GM19467 (cell line): ENCODE results near the gene CRYGC.

ENCODE experiments used
- ATAC-seq: cut with Tn5 transposase; IDR thresholded peaks from one replicate; pipeline ENCODE4 v1.9.1; 2021; ENCODE audit warnings: mild to moderate bottlenecking, moderate library complexity; ENCODE audit not compliant: unreplicated experiment

CRYGC gene, protein sequence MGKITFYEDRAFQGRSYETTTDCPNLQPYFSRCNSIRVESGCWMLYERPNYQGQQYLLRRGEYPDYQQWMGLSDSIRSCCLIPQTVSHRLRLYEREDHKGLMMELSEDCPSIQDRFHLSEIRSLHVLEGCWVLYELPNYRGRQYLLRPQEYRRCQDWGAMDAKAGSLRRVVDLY

DNA sequence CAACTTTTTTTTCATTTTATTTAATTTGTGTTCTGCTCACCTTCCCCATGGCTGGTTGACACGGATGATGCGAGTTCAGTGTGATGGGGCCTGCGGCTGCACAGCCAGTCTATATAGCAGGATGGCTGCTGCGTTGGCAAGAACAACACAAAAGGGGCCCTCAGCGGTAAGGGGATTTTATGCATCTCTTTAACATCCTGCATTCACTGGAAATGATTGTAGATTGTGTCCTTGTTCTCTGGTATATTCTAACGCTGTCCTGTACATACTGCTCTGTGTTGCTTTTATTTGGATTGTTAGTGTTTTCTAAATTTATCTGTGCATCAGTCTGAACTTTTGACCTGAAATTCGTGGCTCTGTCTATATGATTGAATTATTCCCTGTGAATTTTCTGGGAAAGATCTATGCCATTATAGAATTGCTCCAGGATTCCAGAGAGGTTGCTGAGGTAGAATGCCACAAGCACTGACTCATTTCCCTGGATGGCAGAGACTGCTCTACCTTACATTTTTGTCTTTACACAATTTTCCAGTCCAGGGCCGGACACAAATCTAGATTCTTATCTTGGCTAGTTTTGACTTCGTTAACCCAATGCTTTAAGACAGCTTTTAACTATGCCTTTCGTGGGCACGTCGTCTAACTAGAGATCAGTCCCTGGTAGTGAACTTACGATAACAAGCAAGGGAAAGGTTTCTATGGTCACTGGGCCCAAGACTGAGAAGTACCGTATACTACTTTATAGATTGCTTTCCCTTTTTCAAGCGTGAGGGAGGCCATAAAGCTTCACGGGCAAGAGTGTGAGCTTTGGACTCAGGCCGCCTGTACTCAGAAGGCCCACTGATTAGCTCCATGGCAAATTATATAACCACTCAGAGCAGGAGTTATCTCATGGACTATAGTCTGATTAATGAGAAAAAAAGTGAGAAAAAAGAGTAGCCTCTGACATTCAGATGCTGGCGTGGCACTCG is at the start of gene CRYGC:
Gene CRYGC (minus strand): TSS at position 85 of the 968 bp plus-strand sequence. CDS start 36 bp downstream, at position 49.
- ATAC-seq, result no peak

DNA sequence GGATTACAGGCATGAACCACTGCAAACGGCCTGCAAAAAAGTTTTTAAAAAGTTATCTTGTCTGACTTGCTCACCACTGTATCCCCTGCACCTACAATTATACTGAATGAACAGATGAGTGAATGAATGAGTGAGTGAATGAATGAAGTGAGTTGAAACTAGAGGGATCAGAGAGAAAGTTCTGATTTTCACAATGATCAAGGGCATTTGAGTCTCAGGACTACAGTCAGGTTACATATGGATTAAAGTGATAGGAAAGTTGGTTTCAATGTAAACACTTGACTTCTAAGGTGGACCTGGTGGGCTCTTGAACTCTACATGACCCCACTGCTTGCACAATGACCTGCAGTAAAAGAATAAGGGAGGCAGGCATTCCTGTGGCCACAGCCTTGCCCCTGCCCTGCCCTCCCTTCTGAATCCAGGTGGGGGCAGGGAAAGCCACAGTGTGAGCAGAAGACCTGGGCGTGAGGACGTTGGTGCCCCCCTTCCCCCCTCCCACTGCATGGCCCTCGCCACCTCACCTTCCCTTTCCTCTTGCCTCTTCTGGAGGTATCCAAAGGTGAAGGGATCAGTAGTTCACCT is 49.5 kb upstream of the CRYGC start:
- no peak for ATAC-seq

DNA sequence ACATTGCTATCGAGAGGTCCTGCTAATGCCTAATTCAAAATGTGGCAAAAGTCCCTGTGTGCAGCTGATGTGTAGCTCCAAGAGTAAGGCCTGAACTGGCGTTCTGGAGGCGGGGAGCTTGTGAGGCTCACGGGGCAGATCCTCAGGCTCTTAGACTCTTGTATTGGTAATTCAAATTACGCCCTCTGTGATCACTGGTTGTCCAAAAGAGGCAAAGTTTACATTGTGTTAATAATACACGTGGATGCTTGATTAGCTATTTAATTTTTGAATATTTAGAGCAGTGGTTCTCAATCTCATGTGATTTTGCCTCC is 46.2 kb upstream of the CRYGC start:
- no peak for ATAC-seq

DNA sequence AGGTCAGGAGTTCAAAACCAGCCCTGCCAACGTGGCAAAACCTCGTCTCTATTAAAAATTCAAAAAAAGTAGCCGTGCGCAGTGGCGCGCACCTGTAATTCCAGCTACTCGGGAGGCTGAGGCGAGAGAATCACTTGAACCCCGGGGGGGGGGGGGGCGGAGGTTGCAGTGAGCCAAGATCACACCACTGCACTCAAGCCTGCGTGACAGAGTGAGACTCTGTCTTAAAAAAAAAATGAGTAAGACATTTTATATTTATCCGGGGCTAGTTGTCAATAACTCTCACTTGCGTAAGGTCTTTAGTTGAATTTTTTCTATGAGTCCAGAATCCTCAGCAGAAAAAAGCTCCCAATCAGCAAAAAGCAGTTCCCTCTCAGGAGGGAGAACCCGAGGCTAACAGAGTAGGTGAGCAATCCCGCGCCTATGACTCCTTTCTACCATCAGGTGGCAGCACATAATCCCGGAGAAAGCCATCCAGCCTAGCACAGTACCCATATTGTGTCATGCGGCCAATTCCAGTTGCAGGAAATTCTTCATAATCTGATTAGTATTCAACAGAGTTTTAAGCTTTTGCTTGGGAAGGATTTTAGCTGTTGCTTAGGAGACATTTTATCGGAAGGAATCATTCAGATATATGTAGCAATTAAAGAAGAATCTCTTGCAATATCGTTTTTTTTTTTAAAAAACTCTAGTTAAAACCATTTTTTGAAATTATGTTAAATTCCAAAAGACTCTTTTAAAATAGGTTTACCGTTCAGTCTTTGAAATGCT is 45.6 kb upstream of the CRYGC start:
- ATAC-seq, result peak; percentile 99

DNA sequence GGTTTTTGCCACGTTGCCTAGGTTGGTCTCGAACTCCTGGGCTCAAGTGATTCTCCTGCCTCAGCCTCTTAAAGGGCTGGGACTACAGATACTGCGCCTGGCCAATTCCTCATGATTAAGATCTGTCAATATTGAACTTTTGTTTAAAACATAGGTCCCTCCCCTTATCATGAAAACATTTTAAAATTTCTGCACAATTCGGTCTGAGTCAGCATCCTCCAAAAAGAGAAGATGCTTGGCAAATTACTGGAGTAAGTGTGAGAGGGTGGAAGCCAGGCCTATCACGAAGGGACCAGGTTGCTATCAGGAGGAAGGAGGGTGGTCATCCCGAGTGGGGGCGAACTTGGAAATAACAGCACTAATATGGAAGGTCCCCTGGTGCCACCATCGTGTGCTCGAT is 44.5 kb upstream of the CRYGC start:
- ATAC-seq, result no peak

DNA sequence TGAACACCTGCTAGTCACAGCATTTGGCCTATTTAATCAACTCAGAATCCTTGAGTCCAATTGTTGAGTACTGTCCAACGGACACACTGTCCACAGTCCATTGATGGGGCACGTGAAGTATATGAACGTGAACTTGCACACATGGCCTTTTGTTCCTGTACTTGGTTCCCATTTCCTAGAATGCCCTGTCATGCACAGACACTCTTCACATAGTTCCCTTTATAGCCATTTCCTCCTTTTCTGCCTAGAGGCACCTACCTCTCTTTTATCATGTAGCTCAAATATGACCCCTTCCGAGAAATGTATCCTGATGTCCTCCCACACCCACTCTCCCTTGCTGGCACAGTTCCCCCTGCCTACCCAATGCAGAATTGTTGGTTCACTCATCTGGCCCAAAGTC is 42.5 kb upstream of the CRYGC start:
- ATAC-seq, result no peak

DNA sequence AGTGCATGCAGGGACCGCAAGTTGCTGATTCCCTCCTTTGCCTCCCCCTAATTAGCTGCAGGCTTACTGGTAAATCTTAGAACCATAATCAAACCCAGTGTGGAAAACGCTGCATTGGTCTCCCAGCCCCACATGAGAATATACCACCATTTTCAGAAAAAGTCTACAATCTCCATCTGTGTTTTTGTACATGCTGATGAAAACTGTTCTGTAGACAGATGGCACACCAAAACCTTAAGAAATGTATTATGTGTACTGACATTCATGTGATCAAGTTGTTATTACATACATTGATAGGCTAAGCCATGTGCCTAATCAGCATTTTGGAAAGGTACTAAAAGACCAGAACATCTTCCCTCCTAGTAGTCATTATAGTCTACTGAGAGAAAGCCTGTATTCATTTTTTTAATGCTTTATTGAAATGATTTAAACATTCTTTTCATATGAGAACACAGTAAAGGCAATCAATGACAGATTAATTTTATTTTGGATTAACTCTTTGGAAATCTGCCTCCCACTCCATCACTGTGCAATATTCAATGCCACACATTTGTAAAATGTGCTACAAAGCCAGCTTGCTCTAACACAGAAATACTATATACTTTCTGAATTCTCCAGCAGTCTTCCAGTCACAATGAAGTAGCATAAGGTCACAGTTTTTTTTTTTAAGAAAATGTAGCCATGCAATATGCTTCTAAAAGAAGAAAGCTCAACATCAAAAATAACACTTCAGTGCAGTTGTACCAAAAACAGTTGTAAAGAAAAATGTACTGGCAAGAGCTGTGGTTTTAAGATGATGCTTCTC is 35.5 kb upstream of the CRYGC start:
- no peak for ATAC-seq

DNA sequence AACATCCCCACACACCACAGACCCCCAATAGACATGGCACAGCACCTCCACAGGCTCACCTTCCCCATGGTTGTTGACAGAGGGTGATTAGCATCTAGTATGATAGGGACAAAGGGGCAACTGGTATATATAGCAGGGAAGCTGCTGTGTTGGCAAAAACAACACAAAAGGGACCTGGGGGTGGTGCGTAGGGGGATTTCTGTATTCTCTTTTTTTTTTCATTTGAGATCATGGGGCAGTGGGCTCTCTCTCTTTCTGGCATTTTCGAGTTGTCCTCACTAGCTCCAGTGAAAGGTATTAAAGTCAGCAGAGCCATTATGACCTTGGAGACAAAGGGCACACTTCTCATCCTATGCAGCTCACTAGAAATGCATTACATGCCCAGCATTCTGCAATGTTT is 33.9 kb upstream of the CRYGC start, which contains the start of gene CRYGA:
Gene CRYGA (minus strand): TSS at position 101 of the 400 bp plus-strand sequence. CDS start 33 bp downstream, at position 68.
- no peak for ATAC-seq

DNA sequence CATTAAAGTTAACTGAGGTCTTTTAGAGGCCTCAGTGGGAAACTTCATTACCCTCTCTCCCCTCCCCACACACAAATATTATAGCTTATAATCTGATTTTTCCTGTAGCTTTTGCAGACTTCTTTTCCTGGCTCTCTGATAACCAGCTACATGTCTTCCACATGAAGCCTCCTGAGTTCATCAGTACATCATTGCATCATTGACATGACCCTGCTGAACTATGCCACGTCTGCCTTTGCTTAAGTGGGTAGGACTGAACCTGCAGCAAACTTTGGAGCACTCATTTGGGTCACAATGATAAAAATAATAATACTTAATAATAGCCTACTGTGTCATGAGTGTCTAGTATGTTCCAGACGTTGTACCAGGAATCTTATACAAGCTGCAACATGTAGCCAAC is 26.8 kb upstream of the CRYGC start:
- no peak for ATAC-seq

DNA sequence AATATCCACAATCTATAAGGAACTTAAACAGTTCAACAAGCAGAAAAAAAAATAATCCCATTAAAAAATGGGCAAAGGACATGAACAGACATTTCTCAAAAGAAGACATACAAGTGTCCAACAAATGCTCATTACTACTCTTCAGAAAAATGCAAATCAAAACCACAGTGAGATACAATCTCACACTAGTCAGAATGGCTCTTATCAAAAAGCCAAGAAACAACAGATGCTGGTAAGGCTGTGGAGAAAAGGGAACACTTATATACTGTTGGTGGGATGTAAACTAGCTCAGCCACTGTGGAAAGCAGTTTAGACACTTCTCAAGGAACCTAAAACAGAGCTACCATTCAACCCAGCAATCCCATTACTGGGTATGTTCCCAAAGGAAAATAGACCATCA is 23.5 kb upstream of the CRYGC start:
- ATAC-seq, result no peak

DNA sequence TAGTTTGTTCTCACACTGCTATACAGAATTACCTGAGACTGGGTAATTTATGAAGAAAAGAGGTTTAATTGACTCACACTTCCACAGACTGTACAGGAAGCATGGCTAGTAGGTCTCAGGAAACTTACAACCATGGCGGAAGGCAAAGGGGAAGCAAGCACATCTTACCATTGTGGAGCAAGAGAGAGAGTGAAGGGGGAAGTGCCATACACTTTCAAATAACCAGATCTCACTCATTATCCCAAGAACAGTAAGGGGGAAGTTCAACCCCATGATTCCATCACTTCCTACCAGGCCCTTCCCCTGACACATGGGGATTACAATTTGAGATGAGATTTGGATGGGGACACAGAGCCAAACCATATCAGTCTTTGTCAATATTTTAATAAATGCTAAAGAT is 21.3 kb upstream of the CRYGC start:
- no peak for ATAC-seq

DNA sequence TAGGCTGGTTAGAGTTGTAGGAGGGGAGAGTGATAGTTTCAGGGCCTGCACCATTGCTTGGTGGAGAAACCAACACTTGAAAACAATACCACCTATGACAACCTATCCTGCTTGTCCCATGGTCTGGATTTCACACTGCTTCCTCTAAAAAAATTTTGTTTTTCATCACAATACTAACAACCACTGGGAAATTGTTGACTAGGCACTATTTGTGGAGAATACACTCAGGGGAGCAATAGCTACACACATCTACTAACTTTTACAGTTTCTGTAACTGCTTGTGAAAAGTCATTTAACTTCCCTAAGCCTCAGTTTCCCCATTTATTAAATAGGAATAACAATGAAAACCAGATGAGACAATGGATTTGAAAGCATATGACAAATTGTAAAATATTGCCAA is 20.5 kb upstream of the CRYGC start:
- no peak for ATAC-seq

DNA sequence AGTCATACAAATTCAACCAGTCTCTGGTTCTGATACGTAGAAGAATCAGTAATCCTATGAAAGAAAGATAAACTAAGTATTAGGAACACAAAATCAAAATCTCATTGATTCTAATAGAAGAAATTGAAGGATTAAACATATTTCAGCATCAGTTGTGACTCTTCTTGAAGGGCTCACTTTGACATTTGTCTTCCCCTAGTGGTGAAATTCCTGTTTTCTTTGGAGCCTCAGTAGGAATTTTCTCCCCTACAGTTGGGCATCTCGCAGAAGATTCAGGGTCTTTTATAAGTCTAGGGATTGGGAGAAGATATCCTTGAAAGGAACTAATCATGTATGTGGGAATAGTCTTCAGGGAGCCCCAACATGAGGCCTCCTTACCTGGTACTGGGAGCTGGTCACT is 19.2 kb upstream of the CRYGC start:
- ATAC-seq, result no peak

DNA sequence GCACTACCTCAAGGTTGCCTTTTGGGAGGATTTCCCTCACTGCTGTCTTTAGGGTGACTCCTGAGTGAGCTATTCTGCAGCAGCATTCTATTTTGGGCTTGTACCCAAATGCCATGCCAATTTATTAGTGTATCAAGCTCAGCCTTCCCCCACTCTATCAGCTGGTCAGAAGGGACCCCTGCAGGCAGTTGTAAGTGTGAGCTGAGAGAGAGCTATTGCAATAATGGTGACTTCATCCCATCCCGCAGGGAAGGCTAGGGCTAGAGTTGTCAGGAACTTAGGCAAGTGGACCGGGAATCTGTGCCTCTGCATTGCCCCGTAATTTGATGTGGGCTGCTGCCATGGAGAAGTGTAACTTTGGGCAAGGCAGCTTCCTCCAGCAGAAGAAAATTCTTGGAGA is 18.1 kb upstream of the CRYGC start:
- no peak for ATAC-seq

DNA sequence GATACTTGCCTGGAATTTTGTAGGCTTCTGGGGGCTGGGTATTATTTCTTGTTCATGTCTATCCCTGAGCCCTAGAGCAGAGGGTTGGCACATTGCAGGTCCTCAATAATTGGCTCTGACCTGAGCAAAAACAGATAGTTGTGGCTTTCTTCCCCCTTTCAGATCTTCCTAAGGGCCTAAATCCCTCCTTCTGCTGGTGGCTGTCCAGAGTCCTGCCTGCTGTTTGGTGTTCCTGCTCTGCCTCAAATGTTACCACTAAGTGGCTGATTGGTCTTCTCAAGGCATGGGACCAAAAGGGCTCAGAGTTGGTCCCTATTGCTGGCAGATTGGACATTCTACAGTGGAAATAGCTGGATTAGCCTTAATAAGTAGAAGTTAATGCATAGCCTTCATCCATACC is 17.4 kb upstream of the CRYGC start:
- ATAC-seq, result no peak

DNA sequence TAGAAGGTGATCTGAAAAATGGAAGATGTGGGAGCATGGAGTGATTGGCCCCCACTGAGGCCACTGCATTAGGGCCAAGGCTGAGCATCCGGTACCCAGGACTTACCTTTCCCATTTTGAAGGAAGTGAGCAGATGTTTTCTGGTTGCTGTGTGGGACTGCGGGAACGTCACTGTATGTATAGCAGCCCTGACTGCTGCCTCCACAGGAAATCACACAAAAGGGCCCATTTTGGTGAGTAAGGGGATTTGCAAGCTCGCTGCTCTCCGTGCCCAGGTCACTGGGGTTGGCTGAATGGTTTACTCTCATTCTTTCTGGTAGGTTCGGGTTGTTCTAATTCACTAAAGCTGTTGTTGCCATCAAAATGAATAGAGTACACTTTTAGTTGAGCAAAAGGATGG is 16.4 kb upstream of the CRYGC start, which contains the start of gene CRYGB:
Gene CRYGB (minus strand): TSS at position 153 of the 400 bp plus-strand sequence. CDS start 38 bp downstream, at position 115.
- no peak for ATAC-seq

DNA sequence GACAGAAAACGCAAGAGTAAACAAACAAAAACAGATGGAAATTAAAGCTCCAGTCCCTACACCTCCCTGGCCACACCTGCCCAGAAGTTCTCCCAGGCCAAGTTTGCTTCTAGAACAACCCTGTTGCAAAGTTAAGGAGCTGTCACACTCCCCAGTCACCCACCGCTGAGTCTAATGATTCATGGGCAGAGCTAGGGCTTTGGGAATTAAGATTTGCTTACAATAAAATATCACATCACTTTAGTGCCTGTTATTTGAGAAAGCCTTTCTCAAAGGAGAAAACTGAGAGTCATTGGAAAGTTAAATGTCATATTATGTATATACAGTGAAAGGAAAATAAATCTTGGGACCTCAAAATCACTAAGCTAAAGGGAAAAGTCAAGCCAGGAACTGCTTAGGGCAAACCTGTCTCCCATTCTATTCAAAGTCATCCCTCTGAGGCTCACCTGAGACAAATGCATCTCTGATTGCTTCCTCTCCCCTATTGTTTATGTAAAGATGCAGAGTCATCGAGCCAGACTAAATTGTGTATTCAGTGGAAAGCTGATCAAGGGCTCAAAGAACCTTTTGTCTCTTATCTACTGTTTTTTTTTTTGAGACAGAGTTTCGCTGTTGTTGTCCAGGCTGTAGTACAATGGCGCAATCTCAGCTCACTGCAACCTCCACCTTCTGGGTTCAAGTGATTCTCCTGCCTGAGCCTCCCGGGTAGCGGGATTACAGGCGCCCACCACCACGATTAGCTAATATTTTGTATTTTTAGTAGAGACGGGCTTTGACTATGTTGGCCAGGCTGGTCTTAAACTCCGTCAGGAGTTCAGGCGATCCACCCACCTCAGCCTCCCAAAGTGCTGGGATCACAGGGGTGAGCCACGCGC is 13.5 kb upstream of the CRYGC start:
- no peak for ATAC-seq

DNA sequence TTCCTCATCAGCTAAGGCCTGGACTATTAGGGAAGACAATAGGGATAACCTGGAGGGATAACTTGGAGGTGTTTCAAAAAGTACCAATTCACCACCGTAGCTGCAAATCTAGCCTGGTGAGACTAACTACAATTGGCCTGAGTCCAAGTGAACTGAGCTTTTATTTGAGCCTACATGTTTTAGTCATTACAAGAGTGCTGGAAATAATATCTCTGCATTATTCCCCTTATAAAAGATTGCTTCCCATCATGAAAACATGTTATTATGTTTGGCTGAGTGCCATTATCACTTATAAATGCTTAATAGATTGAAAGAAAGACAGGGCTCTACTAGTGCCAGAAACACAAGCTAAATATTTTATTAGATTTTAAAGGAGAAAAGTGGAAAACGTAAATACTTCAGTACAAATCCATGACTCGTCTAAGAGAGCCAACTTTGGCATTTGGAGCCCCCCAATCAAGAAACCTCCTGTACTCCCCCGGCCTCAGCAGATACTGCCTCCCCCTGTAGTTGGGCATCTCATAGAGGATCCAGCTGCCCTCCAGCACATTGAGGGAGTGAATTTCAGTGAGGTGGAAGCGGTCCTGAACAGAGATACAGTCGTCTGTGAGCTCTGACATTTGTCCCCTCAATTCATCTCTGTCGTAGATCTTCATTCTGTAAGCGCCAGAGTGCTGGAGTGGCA is 12.8 kb upstream of the CRYGC start:
- no peak for ATAC-seq

DNA sequence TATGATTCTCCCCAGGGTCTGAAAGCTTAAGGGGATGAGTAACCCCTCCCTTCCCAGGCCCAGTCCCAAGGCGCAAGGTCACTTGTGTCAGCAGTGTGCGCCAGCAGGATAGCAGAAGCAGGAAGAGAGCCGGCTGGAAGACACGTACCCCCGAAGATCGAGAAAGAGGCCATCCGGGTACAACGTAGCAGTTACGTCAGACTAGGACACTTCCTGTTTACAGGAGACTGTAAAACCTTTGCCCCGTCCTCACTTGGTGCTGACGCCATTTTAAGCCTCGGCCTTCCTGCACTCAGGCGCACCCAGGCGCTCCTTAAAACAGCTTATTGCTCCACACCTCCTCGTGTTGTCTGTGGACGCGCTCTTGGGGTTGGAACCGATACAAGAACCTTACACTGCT is 9.8 kb upstream of the CRYGC start:
- ATAC-seq, result no peak
